Panc1 (cell line): ENCODE results near the gene KDM4D. TPM values are rescaled to one million over a fixed set of nuclear protein-coding genes. Genes with fewer than 3 reads are reported as not detected.

Source experiments
- ATAC-seq: fragments of 200-7000 bp; cut with Tn5 transposase; 2 replicates; pipeline ENCODE4 v1.9.1; 2020; ENCODE audit warnings: mild to moderate bottlenecking, moderate library complexity
- BruUV-seq: library from RNA; stranded (reverse); fragments of 400-500 nt; replicated peaks from 2 replicates; lab custom pipeline; 2021; lab: Mats Ljungman, UMichigan
- CTCF ChIA-PET: fragments of 300-600 bp; sonication (Branson Sonifier 250); formaldehyde crosslinking; loops from one replicate; lab custom pipeline; 2022; ENCODE audit warnings: antibody characterized with exemption; lab: Charles Lee
- POLR2A ChIA-PET: fragments of 300-600 bp; sonication (Branson Sonifier 250); formaldehyde crosslinking; loops from one replicate; lab custom pipeline; 2022; ENCODE audit warnings: antibody characterized with exemption; lab: Charles Lee
- DNase-seq: peaks from one replicate; pipeline ENCODE4 v3.0.0-alpha.2; 2010; ENCODE audit warnings: low read depth, low spot score
- H3K27ac ChIP-seq: 2 replicates; pipeline ENCODE4 v1.5.1; 2011; ENCODE audit warnings: mild to moderate bottlenecking, low read length, inconsistent platforms
- H3K27me3 ChIP-seq: fragments of 200-500 bp; sonication (Bioruptor generic); 2 replicates; pipeline ENCODE4 v1.6.0; 2014; ENCODE audit warnings: low read length, inconsistent platforms; ENCODE audit not compliant: control insufficient read depth, insufficient read depth
- H3K36me3 ChIP-seq: fragments of 200-500 bp; sonication (Bioruptor generic); 2 replicates; pipeline ENCODE4 v1.5.1; 2014; ENCODE audit warnings: inconsistent platforms, mild to moderate bottlenecking, low read length, moderate library complexity; ENCODE audit not compliant: control insufficient read depth, insufficient read depth
- H3K4me1 ChIP-seq: 2 replicates; pipeline ENCODE4 v1.5.1; 2011; ENCODE audit warnings: inconsistent platforms, mild to moderate bottlenecking, low read length, moderate library complexity; ENCODE audit not compliant: control insufficient read depth, insufficient read depth
- H3K4me3 ChIP-seq, 2 experiments: 2 replicates each; pipeline ENCODE4 v1.5.1; 2011 to 2012; ENCODE audit warnings: low read depth in 2 of 2, low read length in 2 of 2, mild to moderate bottlenecking in 2 of 2, inconsistent platforms in 1 of 2, moderate library complexity in 1 of 2
- H3K9me3 ChIP-seq: fragments of 200-500 bp; sonication (Bioruptor generic); 2 replicates; pipeline ENCODE4 v1.5.1; 2014; ENCODE audit warnings: low read depth, mild to moderate bottlenecking, inconsistent platforms, low read length, moderate library complexity; ENCODE audit not compliant: control insufficient read depth, insufficient read depth
- POLR2AphosphoS5 ChIP-seq: IDR thresholded peaks from 2 replicates; pipeline ENCODE4 v1.6.1; 2012; ENCODE audit warnings: mild to moderate bottlenecking, low read depth, low read length, moderate library complexity
- in situ Hi-C: cut with HindIII; loops from 2 replicates; pipeline ENCODE4 v1.10.0; 2016; ENCODE audit warnings: low sequenced_read_pairs, low pct_unique_long_range_greater_than_20kb
- intact Hi-C: fragments of 100-400 bp; cut with micrococcal nuclease; formaldehyde crosslinking; loops from one replicate; pipeline ENCODE4 v1.10.0; 2022; ENCODE audit not compliant: unreplicated experiment
- total RNA-seq: library from RNA; stranded (reverse); gene quantifications from one replicate; pipeline ENCODE4 v1.2.1, GENCODE V29; 2021; ENCODE audit not compliant: unreplicated experiment

The KDM4D gene
- total RNA-seq, 1 experiment from 2014 or later: 0.87 TPM

DNA sequence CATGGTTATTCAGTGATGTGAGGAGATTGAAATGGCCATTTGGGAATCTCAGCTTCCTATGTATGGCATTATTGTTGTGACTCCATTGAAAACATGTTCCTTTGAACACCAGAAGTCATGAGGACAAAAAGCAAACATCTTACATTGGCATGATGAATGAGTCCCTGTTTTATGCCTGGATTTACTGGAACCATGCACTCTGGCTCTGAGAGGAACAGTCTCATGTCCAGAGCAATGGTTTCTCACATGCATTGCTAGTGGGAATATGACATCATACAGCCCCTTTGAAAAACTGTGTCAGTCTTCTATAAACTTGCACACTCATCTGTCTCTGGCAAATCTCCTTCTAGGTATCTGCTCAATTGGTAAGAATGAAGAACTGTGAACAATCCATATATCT lies 72.3 kb downstream of the KDM4D start:
- no peaks in the 10 kb centered on the region for H3K36me3 ChIP-seq
- TF ChIP-seq POLR2AphosphoS5: no peak
- BruUV-seq: no TSS peak
- H3K9me3 ChIP-seq: no peaks in the 10 kb centered on the region
- DNase-seq (no peak), ATAC-seq (no peak)
- peaks cover 34% of the 10 kb centered on the region for H3K27me3 ChIP-seq
- no peaks in the 10 kb centered on the region for H3K4me1 ChIP-seq
- in situ Hi-C loops (no loop called here), intact Hi-C loops (no loop called here)
- no peak overlapping the region for H3K4me3 ChIP-seq
- H3K27ac ChIP-seq: no peak overlapping the region
- POLR2A ChIA-PET: interaction anchor here (0.6 kb wide), 1 partner anchor 261 kb away, joined by 5 read pairs; no protein-coding TSS in a partner anchor
- CTCF ChIA-PET: no interaction called here

Other genes with a start within 250 kb of the KDM4D start
- 16.0 TPM for gene AMOTL1, start 205.4 kb upstream of the KDM4D start, total RNA-seq
- gene CWC15, start 153 bp upstream of the KDM4D start, total RNA-seq: 58.9 TPM
- gene KDM4E, start 51.5 kb downstream of the KDM4D start, total RNA-seq: not detected
- gene KDM4F, start 75.7 kb downstream of the KDM4D start, total RNA-seq: not detected
- 40.6 TPM for gene SRSF8, start 93.2 kb downstream of the KDM4D start, total RNA-seq
- gene ENDOD1, start 116.1 kb downstream of the KDM4D start, total RNA-seq: 28.2 TPM